DND-41 (cell line): ENCODE measurements around the gene CNTNAP1.

ENCODE experiments used
- ATAC-seq: fragments of 200-7000 bp; cut with Tn5 transposase; 3 replicates; pipeline ENCODE4 v1.9.1; 2021; ENCODE audit warnings: low read depth; ENCODE audit not compliant: insufficient read depth
- DNase-seq: peaks from one replicate; pipeline ENCODE4 v3.0.0-alpha.2; 2020
- H2AFZ ChIP-seq: 2 replicates; pipeline ENCODE4 v1.6.0; 2012; ENCODE audit warnings: low read depth, low read length
- H3K27ac ChIP-seq: 2 replicates; pipeline ENCODE4 v1.5.1; 2012; ENCODE audit warnings: low read length, inconsistent platforms
- H3K27me3 ChIP-seq: fragments of 200-600 bp; sonication (generic); 2 replicates; pipeline ENCODE4 v1.6.0; 2012; ENCODE audit warnings: low read length, mild to moderate bottlenecking, inconsistent platforms; ENCODE audit not compliant: insufficient read depth, poor library complexity
- H3K36me3 ChIP-seq: 2 replicates; pipeline ENCODE4 v1.5.1; 2012; ENCODE audit warnings: low read length, inconsistent platforms; ENCODE audit not compliant: insufficient read depth
- H3K4me1 ChIP-seq: 2 replicates; pipeline ENCODE4 v1.5.1; 2012; ENCODE audit warnings: mild to moderate bottlenecking, low read length; ENCODE audit not compliant: insufficient read depth
- H3K4me2 ChIP-seq: 2 replicates; pipeline ENCODE4 v1.6.0; 2012; ENCODE audit warnings: mild to moderate bottlenecking, moderate library complexity, low read length, inconsistent platforms; ENCODE audit not compliant: insufficient read depth
- H3K4me3 ChIP-seq, 2 experiments: fragments of 200-600 bp in 1 of 2; shearing (Covaris generic) in 1 of 2; 2 replicates each; pipeline ENCODE4 v1.5.1; 2012 to 2016; ENCODE audit warnings: inconsistent platforms in 2 of 2, low read length in 2 of 2, mild to moderate bottlenecking in 2 of 2, low read depth in 1 of 2, moderate library complexity in 1 of 2
- H3K79me2 ChIP-seq: 2 replicates; pipeline ENCODE4 v1.6.0; 2012; ENCODE audit warnings: low read length, inconsistent platforms; ENCODE audit not compliant: insufficient read depth
- H3K9ac ChIP-seq: 2 replicates; pipeline ENCODE4 v1.6.0; 2012; ENCODE audit warnings: low read depth, mild to moderate bottlenecking, inconsistent platforms, low read length, moderate library complexity
- H3K9me3 ChIP-seq: 2 replicates; pipeline ENCODE4 v1.5.1; 2012; ENCODE audit warnings: low read length, moderate library complexity, mild to moderate bottlenecking, inconsistent platforms; ENCODE audit not compliant: insufficient read depth, severe bottlenecking
- H4K20me1 ChIP-seq: 2 replicates; pipeline ENCODE4 v1.6.0; 2012; ENCODE audit warnings: low read length; ENCODE audit not compliant: insufficient read depth
- EZH2 ChIP-seq: IDR thresholded peaks from 3 replicates; pipeline ENCODE4 v1.6.1; 2012; ENCODE audit warnings: borderline replicate concordance, low read depth, mild to moderate bottlenecking, moderate library complexity, low read length, inconsistent platforms; ENCODE audit not compliant: severe bottlenecking
- TF ChIP-seq, protein P1 (sequence below): IDR thresholded peaks from 2 replicates; pipeline ENCODE4 v1.5.1; 2012; ENCODE audit warnings: borderline replicate concordance, low read length, moderate library complexity, mild to moderate bottlenecking; ENCODE audit not compliant: poor library complexity, severe bottlenecking; ENCODE audit errors: extremely low read depth

The CNTNAP1 gene

DNA sequence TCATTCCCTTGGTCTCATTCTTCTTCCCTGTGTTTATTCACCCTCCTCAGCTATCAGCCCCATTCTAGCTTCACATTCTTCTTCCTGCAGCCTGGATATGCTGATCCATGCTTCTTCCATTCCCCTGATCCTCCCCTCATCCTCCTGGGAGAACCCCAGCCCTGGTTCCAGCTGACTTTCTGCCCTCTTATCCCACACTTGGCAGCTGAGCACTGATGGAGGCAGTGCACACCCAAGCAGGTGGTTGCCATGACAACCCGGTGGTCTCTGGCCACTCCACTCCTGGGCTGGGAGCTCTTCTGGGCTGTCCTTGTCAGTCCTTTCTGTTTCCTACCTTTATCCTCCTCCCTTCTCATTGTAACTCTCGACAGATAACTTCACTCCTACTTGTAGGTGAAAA is 40.0 kb upstream of the CNTNAP1 start:
- Histone ChIP-seq H4K20me1 (no peaks in the 10 kb centered on the region), H2AFZ (no peak overlapping the region), H3K9ac (no peak overlapping the region), H3K4me1 (peaks cover 6% of the 10 kb centered on the region), H3K27ac (no peak overlapping the region), H3K4me3 (no peak overlapping the region), H3K9me3 (no peaks in the 10 kb centered on the region), H3K79me2 (no peaks in the 10 kb centered on the region), H3K4me2 (no peak overlapping the region), H3K36me3 (no peaks in the 10 kb centered on the region), H3K27me3 (no peaks in the 10 kb centered on the region)
- TF ChIP-seq, protein P1, sequence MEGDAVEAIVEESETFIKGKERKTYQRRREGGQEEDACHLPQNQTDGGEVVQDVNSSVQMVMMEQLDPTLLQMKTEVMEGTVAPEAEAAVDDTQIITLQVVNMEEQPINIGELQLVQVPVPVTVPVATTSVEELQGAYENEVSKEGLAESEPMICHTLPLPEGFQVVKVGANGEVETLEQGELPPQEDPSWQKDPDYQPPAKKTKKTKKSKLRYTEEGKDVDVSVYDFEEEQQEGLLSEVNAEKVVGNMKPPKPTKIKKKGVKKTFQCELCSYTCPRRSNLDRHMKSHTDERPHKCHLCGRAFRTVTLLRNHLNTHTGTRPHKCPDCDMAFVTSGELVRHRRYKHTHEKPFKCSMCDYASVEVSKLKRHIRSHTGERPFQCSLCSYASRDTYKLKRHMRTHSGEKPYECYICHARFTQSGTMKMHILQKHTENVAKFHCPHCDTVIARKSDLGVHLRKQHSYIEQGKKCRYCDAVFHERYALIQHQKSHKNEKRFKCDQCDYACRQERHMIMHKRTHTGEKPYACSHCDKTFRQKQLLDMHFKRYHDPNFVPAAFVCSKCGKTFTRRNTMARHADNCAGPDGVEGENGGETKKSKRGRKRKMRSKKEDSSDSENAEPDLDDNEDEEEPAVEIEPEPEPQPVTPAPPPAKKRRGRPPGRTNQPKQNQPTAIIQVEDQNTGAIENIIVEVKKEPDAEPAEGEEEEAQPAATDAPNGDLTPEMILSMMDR, result no peak
- no peak for TF ChIP-seq EZH2
- DNase-seq (no peak), ATAC-seq (no peak)

- Histone ChIP-seq H3K4me1 (peaks cover under 1% of the 10 kb centered on the region), H3K4me3 (no peak overlapping the region), H3K9ac (no peak overlapping the region), H3K27me3 (no peaks in the 10 kb centered on the region), H3K79me2 (no peaks in the 10 kb centered on the region), H3K36me3 (no peaks in the 10 kb centered on the region), H2AFZ (no peak overlapping the region), H3K9me3 (no peaks in the 10 kb centered on the region), H3K4me2 (no peak overlapping the region), H4K20me1 (no peaks in the 10 kb centered on the region), H3K27ac (no peak overlapping the region)
- DNase-seq, result no peak
- no peak for ATAC-seq
- TF ChIP-seq, protein P1, result no peak
- TF ChIP-seq EZH2, result no peak
Observed at GRCh38 chr17:42647778-42648177, 34.6 kb upstream of the CNTNAP1 start.

- DNase-seq, result no peak
- TF ChIP-seq, protein P1, result no peak
- TF ChIP-seq EZH2, result no peak
- H3K4me3 ChIP-seq, result no peak overlapping the region
Observed at GRCh38 chr17:42651392-42651791, 30.9 kb upstream of the CNTNAP1 start.

More at GRCh38 chr17:42651392-42651791, 30.9 kb upstream of the CNTNAP1 start:
- Histone ChIP-seq H3K27ac (no peak overlapping the region), H3K79me2 (no peaks in the 10 kb centered on the region), H3K4me1 (no peaks in the 10 kb centered on the region), H2AFZ (no peak overlapping the region), H4K20me1 (no peaks in the 10 kb centered on the region), H3K9me3 (no peaks in the 10 kb centered on the region), H3K27me3 (no peaks in the 10 kb centered on the region), H3K4me2 (no peak overlapping the region), H3K9ac (no peak overlapping the region), H3K36me3 (no peaks in the 10 kb centered on the region)
- no peak for ATAC-seq
